Activated CD4-positive, alpha-beta T cell treated with anti-CD3 and anti-CD28 coated beads for 48 hours (primary cell): ENCODE results near the gene CES1.
"Not testable (repeated sequence)": the region's sequence is repeated elsewhere in the genome, so short reads cannot be mapped to it uniquely, and the experiment has no call there.

ENCODE experiments used
- DNase-seq: peaks from one replicate; pipeline ENCODE4 v3.0.0-alpha.2; 2020

The CES1 gene

DNA sequence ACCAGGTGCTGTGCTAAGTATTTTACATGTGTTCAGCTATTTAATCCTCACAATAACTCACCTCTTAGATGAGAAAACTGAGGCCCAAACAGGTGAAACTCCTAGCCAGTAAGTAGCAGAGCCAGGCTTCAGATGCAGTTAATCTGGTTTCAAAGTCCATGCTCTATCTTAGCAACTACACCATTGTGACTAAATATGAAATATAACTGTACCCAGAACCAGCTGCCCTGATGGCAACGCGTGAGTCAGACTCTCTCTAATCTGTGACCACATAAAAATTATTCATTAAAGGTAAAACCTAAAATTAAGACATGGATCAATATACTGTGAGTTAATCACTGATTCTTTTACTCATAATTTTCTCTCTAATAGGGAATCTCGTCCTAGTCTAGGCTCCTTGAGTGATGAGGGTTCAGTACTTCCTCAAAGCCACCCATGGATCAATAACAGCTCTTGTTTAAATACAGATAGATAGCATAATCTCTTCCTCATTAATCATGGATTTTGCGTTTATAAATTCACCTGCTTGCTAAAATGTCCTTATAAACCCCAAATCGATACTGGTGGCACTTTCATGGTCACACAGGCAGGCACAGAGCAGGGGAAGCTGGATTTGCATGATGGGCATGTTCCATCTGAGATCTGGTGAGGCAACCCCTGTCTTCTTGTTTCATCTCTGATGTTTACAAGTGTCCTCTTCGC lies 50.7 kb downstream of the CES1 start:
- not testable (repeated sequence) for DNase-seq

DNA sequence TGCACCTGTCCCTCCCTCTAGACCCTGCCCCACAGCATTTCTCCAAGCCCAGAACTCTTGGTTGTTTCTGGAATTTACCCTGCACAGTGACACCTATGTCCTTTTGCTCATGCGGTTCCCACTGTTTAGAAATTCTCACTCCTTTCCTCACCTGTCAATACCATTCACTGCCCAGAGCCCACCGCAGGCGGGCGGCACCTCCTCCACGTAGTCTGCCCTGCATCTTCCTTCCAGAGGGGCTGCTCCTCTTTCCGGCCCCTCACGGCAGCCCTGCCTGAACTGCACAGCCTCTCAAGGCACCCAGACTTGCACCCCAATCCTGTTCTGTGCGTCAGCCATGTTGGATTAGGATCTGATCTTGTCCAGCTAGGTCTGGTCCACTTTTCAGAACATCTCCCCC lies 51.4 kb downstream of the CES1 start:
- DNase-seq: not testable (repeated sequence)

DNA sequence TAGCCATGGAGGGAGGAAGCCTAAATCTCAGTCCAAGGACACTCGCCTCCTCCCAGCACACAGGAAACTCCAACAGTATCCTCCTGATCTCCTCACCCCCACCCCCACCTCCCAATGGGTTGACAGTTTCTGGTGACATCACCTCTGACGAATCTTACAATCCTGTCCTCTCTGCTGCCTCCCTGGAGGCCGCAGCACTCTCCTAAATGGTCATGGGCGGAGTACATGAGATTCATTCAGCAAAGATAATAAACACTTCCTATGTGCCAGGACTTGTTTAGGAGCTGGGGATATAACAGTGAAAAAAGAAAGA lies 52.8 kb downstream of the CES1 start:
- not testable (repeated sequence) for DNase-seq

DNA sequence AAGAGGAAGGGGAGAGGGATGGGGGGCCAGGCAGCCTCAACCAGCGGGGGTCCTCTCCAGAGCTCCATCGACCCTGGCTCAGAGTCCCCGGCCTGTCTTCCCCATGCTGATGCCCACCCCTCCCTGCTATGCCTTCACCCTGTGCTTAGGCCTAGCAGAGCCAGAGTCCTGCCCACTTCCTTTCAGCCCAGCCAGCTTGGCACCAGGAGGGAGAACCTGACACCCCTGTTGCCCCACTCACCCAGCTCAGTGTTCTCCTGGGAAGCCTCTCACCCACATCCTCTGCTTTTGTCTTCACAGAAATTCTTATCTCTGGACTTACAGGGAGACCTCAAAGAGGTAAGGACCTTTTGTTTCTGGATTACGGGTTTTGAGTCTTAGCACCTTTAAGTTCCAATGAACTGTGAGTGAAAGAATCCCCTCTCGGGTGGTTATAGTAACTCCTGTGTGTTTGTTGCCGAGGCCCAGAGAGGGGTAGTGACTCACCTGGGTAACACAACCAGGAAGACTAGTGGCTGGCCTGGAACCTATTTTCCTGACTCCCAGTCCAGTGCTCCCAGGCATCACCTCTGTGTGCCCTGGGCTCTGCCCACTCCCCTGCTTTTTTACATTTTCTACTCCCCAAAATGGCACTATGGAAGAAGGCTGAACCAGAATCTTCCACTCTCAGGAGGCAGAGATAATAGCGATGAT lies 53.3 kb downstream of the CES1 start:
- no peak for DNase-seq

DNA sequence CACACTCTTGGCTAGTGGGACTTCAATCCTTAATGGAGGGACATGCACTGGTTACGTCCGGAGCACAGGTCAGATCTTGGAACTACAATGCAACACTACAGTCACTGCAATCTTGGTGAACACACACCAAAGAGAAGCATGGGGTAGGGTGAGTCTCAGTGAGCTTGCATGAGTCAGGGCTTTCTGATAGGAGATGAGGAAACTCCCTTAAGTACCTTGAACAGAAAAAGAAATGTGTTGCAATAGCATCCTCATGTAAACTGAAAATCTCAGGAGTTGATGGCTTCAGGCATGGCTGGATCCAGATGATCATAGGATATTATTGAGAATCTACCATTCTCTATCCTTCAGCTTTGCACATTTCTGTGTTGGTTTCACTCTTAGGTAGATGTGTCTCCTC lies 54.1 kb downstream of the CES1 start:
- no peak for DNase-seq

DNA sequence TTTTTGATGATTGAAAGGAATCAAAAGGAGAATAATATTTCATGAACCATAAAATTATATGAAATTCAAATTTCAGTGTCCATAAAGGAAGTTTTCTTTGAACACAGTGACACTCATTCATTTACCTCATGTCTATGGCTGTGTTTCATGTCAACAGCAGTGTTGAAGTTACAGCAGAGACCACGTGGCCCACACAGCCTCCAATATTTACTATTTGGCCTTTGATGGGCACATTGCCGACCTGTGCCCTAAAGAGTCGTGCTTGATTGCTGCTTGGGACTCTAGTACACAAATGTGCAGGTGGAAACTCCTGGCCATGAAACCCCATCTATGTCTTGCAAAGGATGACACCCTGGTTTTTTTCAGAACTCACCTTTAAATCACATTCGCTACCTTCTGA lies 57.0 kb downstream of the CES1 start:
- DNase-seq: no peak

DNA sequence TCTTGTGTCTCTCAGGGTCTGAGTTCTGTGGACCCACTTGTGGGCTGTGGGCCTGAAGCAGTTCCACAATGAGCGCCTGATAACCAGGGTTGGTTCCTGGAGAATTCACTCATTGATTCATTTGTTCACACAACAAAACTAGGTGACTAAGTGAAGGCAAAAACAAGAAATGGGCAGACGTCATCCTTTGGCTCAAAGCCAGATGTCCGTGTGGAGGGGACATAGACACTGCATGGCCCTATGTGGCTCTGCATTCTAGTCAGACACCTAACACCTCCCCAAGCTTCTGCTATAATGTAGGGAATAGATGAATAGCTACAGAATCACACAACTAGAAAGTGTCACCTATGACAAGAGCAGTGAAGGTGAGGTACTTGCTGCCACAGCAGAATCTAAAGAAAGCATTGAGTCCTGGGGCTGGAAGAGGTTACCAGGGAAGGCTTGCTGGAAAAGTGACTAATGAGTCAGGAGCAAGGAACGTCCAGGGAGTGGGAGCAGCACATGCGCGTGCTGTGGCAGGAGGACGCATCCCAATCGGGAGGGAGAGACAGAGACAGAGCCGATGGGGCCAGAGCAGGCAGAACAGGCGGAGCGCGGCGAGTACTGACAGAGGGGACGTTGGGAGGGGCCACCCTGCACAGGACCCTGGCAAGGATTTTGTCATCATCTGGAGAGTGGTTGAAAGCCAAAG lies 58.9 kb downstream of the CES1 start:
- DNase-seq: no peak

DNA sequence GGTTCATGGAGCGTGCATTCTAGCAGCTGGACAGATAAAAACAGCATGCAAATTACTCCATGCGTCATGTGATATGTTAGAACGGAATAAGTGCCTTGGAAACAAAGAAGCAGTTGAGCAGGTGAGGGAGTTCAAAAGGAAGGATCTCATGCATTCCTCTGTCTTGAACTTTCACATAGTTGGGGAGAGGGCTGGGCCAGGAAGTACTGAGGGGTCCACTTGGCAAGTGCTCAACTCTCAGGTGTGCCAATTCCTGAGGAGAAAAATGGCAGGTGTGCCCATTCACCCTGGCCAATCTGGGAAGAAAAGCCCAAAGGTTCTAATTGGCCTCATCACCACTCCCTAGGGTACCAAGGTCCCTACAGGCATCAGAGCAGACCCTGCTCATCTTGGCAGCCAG lies 67.7 kb downstream of the CES1 start:
- DNase-seq: no peak

DNA sequence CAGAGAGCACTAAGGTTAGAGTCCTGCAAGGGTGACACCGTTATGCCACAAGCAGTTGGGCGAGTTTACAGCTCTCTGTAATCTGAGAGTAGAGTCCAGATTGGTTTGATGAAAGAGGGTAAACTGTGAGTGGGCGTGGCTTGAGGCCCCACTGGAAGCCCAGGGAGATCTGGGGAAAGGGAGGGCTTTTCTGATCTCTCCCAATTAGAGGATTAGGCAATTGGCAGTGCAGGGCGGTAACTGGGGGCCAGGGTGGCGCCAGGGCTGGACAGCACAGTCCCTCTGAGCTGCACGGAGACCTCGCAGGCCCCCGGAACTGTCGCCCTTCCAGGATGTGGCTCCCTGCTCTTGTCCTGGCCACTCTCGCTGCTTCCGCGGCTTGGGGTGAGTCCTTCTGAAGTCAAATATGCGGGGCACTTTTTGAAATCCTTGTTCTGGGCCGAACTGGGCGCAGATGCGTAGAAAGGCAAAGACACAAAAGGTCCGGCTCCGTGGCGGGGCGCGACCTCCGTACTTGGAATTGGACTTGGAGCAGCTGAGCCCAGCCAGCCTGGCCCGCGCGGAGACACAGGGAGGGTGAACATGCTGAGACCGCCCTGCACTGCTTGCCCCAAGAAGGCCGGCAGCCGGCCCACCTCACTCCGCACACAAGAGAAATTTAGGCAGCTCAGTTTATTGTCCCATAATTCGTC lies 72.4 kb downstream of the CES1 start:
- no peak for DNase-seq

DNA sequence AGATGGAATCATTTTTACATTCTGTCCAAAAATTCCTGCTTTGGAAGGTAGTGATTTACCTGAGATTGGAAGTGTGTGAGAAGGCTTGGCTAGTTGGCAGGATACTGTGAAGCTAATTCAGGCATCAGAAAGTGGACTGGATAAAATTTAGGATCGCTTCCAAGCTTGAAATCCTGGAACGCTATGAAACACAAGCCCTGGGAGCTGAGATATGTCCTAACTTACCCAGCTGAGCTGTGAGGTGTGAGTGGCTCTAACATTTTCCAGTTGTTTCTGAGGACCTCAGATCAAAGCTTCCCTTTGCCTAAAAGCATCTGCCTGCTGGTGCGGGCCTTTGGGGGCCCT lies 73.0 kb downstream of the CES1 start:
- DNase-seq: not testable (repeated sequence)

DNA sequence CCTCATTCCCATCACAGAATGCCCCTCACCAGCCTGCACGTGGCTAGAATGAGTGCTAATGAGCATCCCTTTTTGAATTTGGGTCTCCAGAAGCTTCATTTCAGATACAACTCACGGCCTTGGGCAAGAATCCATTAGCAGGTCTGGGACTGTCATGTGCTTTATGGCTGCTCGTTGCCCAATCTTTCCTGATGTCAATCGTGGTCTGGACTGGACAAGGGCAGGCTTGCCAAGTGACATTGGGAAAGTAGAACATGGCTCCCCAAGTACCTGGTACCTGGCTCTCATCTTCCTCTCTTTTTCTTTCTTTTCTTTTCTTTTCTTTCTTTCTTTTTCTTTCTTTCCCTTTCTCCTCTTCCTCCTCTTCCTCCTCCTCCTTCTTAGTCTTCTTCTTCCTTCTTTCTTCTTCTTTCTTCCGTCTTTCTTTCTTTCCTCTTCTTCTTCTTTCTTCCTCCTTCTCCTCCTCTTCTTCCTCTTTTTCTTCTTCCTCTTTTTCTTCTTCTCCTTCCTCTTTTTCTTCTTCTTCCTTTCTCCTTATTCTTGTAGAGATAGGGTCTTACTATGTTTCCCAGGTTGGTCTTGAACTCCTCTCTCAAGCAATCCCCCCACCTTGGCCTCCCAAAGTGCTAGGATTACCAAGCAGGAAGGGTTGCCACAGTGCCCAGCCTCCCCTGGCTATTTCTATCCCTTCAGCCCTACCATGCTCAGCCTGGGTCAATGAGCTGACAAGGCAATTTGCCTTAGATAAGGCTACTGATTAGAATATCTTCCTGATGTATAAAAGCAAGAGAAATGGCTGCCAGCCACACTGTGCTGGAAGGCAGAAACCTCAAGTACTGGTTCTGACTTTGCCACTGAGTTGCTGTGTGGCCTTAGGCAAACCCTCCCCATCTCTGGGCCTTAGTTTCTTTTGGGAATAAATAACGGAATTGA lies 75.0 kb downstream of the CES1 start:
- not testable (repeated sequence) for DNase-seq

DNA sequence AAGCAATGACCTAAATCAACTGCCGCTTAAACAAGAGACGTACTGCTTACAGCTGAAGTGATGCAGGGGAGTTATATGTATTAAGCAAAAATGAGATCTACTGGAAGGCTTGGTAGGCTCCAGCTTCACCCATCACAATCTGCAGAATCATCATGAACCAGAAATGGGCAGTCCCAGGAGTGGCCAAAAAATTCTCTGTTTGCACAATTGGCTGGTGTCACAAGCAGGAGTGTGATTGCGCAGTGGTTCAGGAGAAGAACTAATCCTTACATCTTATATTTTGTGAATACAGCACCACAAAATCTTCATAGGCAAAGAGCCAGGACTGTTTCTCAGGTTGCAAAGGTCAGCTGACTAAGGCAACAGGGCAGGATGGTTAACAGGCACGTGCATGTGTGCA lies 75.9 kb downstream of the CES1 start:
- DNase-seq: no peak

DNA sequence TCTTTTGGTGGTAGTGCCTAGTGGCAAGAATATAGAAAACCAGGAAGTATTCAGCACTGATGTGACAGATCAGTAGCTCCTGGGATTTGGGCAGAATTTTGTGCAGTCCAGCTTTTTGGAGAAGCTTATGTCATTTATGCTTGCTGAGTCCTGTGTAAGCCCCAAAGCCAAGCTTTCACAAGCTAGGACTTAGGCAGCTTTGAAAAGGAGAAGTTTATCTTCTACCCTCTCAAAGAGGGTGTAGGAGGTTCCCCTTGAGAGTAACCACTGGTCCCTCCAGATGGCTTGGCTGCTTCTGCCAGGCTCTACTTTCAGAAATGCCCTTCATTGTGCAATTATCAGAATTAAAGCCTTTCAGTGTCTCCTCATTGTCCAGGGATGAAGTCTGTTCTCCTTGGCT lies 78.8 kb downstream of the CES1 start:
- DNase-seq: no peak

DNA sequence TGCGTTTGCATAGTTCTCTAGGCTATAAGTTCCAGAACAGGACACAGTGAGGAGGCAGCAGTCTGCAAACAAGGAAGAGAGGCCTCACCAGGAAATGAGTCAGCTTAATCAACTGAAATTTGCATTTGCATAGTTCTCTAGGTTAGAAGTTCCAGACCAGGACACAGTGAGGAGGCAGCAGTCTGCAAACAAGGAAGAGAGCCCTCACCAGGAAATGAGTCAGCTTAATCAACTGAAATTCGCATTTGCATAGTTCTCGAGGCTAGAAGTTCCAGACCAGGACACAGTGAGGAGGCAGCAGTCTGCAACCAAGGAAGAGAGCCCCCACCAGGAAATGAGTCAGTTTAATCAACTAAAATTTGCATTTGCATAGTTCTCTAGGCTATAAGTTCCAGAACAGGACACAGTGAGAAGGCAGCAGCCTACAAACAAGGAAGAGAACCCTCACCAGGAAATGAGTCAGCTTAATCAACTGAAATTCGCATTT lies 79.7 kb downstream of the CES1 start:
- peak; percentile 21 for DNase-seq
